LNCaP clone FGC (cell line): ENCODE results near the gene IDE.
A peak's percentile ranks its signal among the peaks of the same experiment; 100 is the strongest.
"Not testable (repeated sequence)": the region's sequence is repeated elsewhere in the genome, so short reads cannot be mapped to it uniquely, and the experiment has no call there.

ENCODE experiments used
- DNase-seq: peaks from one replicate; pipeline ENCODE4 v3.0.0-alpha.2; 2011; ENCODE audit warnings: low read depth
- H3K4me3 ChIP-seq: 2 replicates; pipeline ENCODE4 v1.5.1; 2011; ENCODE audit warnings: mild to moderate bottlenecking, low read depth, low read length, control low read depth
- CTCF ChIP-seq: IDR thresholded peaks from 2 replicates; pipeline ENCODE4 v1.5.1; 2012; ENCODE audit warnings: mild to moderate bottlenecking; ENCODE audit not compliant: control insufficient read depth, insufficient read depth; ENCODE audit errors: extremely low read depth

Gene IDE

GRCh38 chr10:92574548-92575261 is 812 bp upstream of the IDE start:
- peak overlapping the region; percentile 61 for H3K4me3 ChIP-seq
- no peak for DNase-seq
- peak; percentile 26 for TF ChIP-seq CTCF

GRCh38 chr10:92573091-92573797 is 649 bp downstream of the IDE start:
- 0 out of 2 replicates have a peak, but pooled peaks have one; percentile 20 for TF ChIP-seq CTCF
- DNase-seq = no peak

GRCh38 chr10:92572362-92573090 is 1.4 kb downstream of the IDE start:
- DNase-seq = no peak

More at GRCh38 chr10:92573091-92573797, 649 bp downstream of the IDE start:
- H3K4me3 ChIP-seq = peak overlapping the region; percentile 61

GRCh38 chr10:92571649-92572048 is 2.2 kb downstream of the IDE start:
- no peak for TF ChIP-seq CTCF
- no peak for DNase-seq
- H3K4me3 ChIP-seq = no peak overlapping the region

More at GRCh38 chr10:92572362-92573090, 1.4 kb downstream of the IDE start:
- no peak for TF ChIP-seq CTCF
- peak overlapping the region; percentile 61 for H3K4me3 ChIP-seq

- H3K4me3 ChIP-seq, DNase-seq: not testable (repeated sequence)
Observed at GRCh38 chr10:92569663-92570062, 4.2 kb downstream of the IDE start.

- TF ChIP-seq CTCF = no peak
- no peak for DNase-seq
- no peak overlapping the region for H3K4me3 ChIP-seq
Observed at GRCh38 chr10:92569071-92569470, 4.8 kb downstream of the IDE start.

GRCh38 chr10:92567952-92568600 is 5.8 kb downstream of the IDE start:
- DNase-seq = no peak
- TF ChIP-seq CTCF = no peak
- H3K4me3 ChIP-seq = no peak overlapping the region
